ENCODE data around the gene PTPRM.

The PTPRM gene

GRCh38 chr18:7871560-7872456 is 304.7 kb downstream of the PTPRM start:
- no peak for DNase-seq

GRCh38 chr18:7872569-7872968 is 305.5 kb downstream of the PTPRM start:
- DNase-seq, result no peak

- no peak for DNase-seq
Measured at GRCh38 chr18:7873316-7873715, 306.2 kb downstream of the PTPRM start.

GRCh38 chr18:7876354-7877104 is 309.4 kb downstream of the PTPRM start:
- DNase-seq, result no peak

GRCh38 chr18:7877609-7878008 is 310.5 kb downstream of the PTPRM start:
- DNase-seq, result no peak

GRCh38 chr18:7878265-7879211 is 311.4 kb downstream of the PTPRM start:
- DNase-seq, result no peak

GRCh38 chr18:7879717-7880116 is 312.6 kb downstream of the PTPRM start:
- DNase-seq, result no peak

GRCh38 chr18:7885865-7886264 is 318.7 kb downstream of the PTPRM start:
- no peak for DNase-seq

GRCh38 chr18:7886436-7886835 is 319.3 kb downstream of the PTPRM start:
- DNase-seq, result no peak

- DNase-seq, result peak; percentile 63
Measured at GRCh38 chr18:7889515-7889914, 322.4 kb downstream of the PTPRM start.

GRCh38 chr18:7890075-7890474 is 323.0 kb downstream of the PTPRM start:
- peak; percentile 25 for DNase-seq

- DNase-seq, result no peak
Measured at GRCh38 chr18:7892556-7892955, 325.4 kb downstream of the PTPRM start.

GRCh38 chr18:7894592-7894991 is 327.5 kb downstream of the PTPRM start:
- DNase-seq, result no peak

GRCh38 chr18:7895346-7895745 is 328.2 kb downstream of the PTPRM start:
- no peak for DNase-seq

GRCh38 chr18:7896161-7896560 is 329.0 kb downstream of the PTPRM start:
- no peak for DNase-seq

- DNase-seq, result no peak
Measured at GRCh38 chr18:7896805-7897518, 329.8 kb downstream of the PTPRM start.

- DNase-seq, result no peak
Measured at GRCh38 chr18:7898181-7898580, 331.1 kb downstream of the PTPRM start.

GRCh38 chr18:7899078-7899477 is 332.0 kb downstream of the PTPRM start:
- DNase-seq, result no peak

GRCh38 chr18:7900091-7900490 is 333.0 kb downstream of the PTPRM start:
- no peak for DNase-seq

GRCh38 chr18:7901657-7902056 is 334.5 kb downstream of the PTPRM start:
- no peak for DNase-seq

- DNase-seq, result no peak
Measured at GRCh38 chr18:7902399-7902839, 335.3 kb downstream of the PTPRM start.

- DNase-seq, result no peak
Measured at GRCh38 chr18:7904529-7904928, 337.4 kb downstream of the PTPRM start.

All from NCI-H2171 (cell line).